ENCODE results near the gene SARM1. TPM values are rescaled to one million over a fixed set of nuclear protein-coding genes. Genes with fewer than 3 reads are reported as not detected.

SARM1 gene
- total and polyA plus RNA-seq, 2 of the 8 experiments (the other 6 are each of a cell fraction or from before 2014, with no cell fraction given) = 5.8 to 9.2 TPM

- TF ChIP-seq CHD7 (IDR thresholded peaks at IDR 0.05; ENCODE audit: insufficient replicate concordance, low read length) = no peak
- no peak for TF ChIP-seq KDM1A (IDR thresholded peaks at IDR 0.05; ENCODE audit: borderline replicate concordance, low read length)
- no peak for TF ChIP-seq RFX5 (IDR thresholded peaks at IDR 0.05; ENCODE audit: borderline replicate concordance, low read depth, low read length)
- no peak for TF ChIP-seq BCL11A (IDR thresholded peaks at IDR 0.05; ENCODE audit: low read depth in 2 of 2, low read length in 2 of 2)
- TF ChIP-seq SAP30 (IDR thresholded peaks at IDR 0.05; ENCODE audit: insufficient read depth, insufficient replicate concordance, low read length) = no peak
- TF ChIP-seq TCF12 (IDR thresholded peaks at IDR 0.05; ENCODE audit: low read depth, low read length) = no peak
- TF ChIP-seq TEAD4 (IDR thresholded peaks at IDR 0.05; ENCODE audit: low read depth, low read length) = no peak
- TF ChIP-seq SIRT6 (IDR thresholded peaks at IDR 0.05; ENCODE audit: low read length) = no peak
- TF ChIP-seq RNF2 (IDR thresholded peaks at IDR 0.05; ENCODE audit: borderline replicate concordance, low read depth, low read length, missing control alignments, poor library complexity, severe bottlenecking) = no peak
- TF ChIP-seq SRF (IDR thresholded peaks at IDR 0.05; ENCODE audit: low read depth, low read length) = no peak
- no peak for TF ChIP-seq YY1 (IDR thresholded peaks at IDR 0.05; ENCODE audit: low read depth, low read length)
These were observed 3.7 kb upstream of the SARM1 start (continued) for GRCh38 chr17:28367641-28368305.

Measured in H1 (cell line).